ENCODE measurements around the gene PPIL1.
A peak's percentile ranks its signal among the peaks of the same experiment; 100 is the strongest.

Gene PPIL1

GRCh38 chr6:36873115-36873514, 1.5 kb downstream of the PPIL1 start:
- peak overlapping the region; percentile 94; the same call in 1 of the 2 replicates for H3K27ac ChIP-seq
- no peak for TF ChIP-seq CTCF (conservative IDR thresholded peaks at IDR 0.05)

- no peak overlapping the region for H3K27ac ChIP-seq
- TF ChIP-seq CTCF (conservative IDR thresholded peaks at IDR 0.05), result no peak
Observed at GRCh38 chr6:36871686-36872085, 2.9 kb downstream of the PPIL1 start.

- H3K27ac ChIP-seq, result no peak overlapping the region
- no peak for TF ChIP-seq CTCF (conservative IDR thresholded peaks at IDR 0.05)
Observed at GRCh38 chr6:36867471-36868224, 7.0 kb downstream of the PPIL1 start.

GRCh38 chr6:36865835-36866234, 8.8 kb downstream of the PPIL1 start:
- no peak for TF ChIP-seq CTCF (conservative IDR thresholded peaks at IDR 0.05)
- H3K27ac ChIP-seq, result no peak overlapping the region

GRCh38 chr6:36863670-36864540, 10.7 kb downstream of the PPIL1 start:
- no peak for TF ChIP-seq CTCF (conservative IDR thresholded peaks at IDR 0.05)
- H3K27ac ChIP-seq, result no peak overlapping the region

GRCh38 chr6:36862848-36863382, 11.7 kb downstream of the PPIL1 start:
- H3K27ac ChIP-seq, result no peak overlapping the region
- TF ChIP-seq CTCF (conservative IDR thresholded peaks at IDR 0.05), result no peak

- H3K27ac ChIP-seq, result no peak overlapping the region
- no peak for TF ChIP-seq CTCF (conservative IDR thresholded peaks at IDR 0.05)
Observed at GRCh38 chr6:36862164-36862847, 12.3 kb downstream of the PPIL1 start.

All from VCaP (cell line).